Activated T-cell treated with anti-CD3 and anti-CD28 coated beads, Interleukin-2, amount 50 U/mL, for 1 hour (primary cell): ENCODE measurements around the gene TNNT2.

Experiments used
- DNase-seq: peaks from one replicate; pipeline ENCODE4 v3.0.0-alpha.2; 2020

TNNT2 gene

GRCh38 chr1:201401700-201402099 is 24.2 kb upstream of the TNNT2 start:
- no peak for DNase-seq

DNA sequence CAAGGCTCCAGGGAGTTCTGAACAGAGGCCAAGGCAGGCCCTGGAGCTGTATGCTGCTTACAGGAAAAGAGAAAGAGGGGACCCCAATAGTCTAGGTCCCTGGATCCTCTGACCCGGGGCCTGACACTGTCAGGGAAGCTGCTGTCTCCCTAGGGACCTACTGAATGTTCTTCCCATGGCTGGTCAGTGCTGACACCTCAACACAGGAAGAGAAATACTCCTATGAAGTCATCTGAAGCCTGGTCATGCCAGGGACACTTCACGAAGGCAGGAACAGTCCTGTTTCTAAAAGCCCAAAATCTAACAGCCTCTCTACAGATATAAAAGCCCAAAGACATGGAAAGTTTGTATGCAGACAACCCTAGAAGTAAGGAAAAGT is 23.4 kb upstream of the TNNT2 start:
- no peak for DNase-seq

DNA sequence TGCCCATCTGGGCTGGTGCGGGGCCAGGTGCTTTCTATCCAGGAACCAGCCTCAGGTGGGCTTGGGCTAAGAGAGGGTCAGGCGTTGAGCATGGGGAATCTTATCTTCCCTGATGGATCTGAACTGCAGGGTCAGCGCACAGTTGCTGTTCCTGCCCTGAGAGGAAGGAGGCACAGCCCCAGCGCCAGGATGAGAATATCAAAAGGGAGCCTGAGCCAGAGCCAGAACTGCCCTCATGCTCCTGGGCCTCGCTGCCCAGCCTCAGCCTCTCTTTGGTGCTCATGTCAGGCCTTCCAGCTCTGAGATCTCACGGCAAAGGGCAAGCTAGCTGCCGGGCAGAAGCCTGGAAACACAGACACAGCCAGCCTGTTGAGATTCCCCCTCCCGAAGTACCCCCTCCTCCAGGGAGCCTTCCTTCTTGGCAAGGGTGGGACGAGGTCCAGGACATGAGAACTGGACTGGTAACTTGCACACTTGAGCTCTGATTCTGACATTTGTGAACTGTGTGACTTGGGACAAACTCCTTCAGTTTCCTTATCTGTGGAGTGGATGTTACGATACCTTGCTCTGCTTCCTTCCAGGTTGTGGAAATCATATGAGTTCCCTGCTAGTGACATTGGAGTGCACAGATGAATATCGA is 22.9 kb upstream of the TNNT2 start:
- DNase-seq = no peak

DNA sequence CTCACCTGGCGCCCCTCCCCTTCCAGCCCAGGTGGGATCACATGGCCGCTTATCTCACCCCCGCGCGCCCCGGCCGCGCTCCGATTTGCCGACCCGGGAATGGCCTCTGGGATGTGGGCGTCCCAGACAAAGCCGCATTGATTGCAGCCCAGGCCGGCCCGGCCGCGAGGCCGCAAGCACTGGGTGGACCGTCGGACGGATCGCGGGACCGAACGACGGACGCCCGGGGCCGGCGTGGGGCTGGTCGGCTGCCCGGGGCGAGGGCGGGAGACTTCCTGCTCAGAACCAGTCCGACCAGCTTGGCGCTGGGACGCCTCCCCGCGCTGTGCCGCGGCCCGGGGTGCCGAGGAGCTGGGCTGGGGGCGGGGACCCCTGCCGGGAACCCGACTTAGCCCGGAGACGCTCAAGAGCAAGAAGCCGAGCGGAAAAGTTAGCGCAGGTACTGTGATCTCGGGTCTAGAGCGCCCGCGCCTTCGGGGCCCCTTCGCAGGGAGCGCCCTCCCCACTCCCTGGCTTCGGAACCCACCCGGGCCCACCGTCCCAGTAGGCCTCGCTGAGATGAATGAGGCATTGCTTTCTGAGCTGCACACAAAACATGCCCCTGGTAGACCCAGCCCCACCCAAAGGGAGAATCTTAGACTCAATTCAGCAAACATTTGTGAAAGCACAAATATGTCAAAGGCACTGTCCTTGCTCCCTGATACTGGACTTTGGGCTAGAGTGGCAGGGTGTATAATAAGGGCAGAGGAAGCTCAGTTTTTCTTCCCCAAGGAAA is 22.1 kb upstream of the TNNT2 start:
- no peak for DNase-seq

- no peak for DNase-seq
These were observed 21.5 kb upstream of the TNNT2 start, which contains the start of gene LAD1 for GRCh38 chr1:201399018-201399351. LAD1 (minus strand) TSS chr1:201399324; CDS start chr1:201399306, 18 bp downstream.

- no peak for DNase-seq
These were observed 20.2 kb upstream of the TNNT2 start for GRCh38 chr1:201397675-201398074.

- no peak for DNase-seq
These were observed 19.5 kb upstream of the TNNT2 start for GRCh38 chr1:201396861-201397464.

DNA sequence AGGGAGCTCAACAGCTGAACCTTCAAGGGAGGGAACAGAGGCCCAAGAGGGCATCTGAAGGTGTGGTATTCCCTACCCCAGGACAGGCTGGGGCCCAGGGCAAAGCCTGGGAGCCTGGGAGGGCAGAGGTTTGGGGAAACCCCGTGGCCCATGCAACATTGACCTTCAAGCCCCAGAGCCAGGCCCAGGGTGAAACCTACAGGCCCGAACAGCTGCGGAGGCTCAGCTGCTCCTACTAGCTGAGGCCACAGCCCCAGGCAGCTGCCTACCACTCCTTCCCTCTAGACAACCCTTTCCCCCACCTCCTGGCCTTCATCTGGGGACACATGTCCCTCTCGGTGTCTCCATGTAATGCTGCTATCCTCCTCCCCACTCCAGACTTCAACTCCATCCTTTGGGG is 18.5 kb upstream of the TNNT2 start:
- DNase-seq = no peak

DNA sequence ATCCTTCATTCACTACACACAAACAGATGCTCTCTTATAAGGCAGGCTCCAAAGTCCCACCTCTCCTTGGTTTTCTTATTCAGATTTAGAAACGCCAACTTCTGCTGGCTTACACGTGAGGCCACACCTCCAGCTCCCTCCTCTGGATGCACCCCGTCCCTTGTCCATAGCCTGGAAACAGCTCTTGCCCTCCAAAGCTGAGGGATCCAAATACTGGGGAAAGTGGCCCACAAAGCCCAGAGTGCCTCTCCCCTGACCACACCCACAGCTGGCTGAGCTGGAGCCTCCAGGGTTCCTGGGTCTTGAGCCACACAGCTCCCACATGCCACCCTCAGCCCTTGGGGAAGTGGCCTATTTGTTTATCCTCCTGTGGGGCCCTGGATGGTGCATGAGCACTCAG is 17.1 kb upstream of the TNNT2 start:
- no peak for DNase-seq

GRCh38 chr1:201393076-201393475 is 15.6 kb upstream of the TNNT2 start:
- no peak for DNase-seq

DNA sequence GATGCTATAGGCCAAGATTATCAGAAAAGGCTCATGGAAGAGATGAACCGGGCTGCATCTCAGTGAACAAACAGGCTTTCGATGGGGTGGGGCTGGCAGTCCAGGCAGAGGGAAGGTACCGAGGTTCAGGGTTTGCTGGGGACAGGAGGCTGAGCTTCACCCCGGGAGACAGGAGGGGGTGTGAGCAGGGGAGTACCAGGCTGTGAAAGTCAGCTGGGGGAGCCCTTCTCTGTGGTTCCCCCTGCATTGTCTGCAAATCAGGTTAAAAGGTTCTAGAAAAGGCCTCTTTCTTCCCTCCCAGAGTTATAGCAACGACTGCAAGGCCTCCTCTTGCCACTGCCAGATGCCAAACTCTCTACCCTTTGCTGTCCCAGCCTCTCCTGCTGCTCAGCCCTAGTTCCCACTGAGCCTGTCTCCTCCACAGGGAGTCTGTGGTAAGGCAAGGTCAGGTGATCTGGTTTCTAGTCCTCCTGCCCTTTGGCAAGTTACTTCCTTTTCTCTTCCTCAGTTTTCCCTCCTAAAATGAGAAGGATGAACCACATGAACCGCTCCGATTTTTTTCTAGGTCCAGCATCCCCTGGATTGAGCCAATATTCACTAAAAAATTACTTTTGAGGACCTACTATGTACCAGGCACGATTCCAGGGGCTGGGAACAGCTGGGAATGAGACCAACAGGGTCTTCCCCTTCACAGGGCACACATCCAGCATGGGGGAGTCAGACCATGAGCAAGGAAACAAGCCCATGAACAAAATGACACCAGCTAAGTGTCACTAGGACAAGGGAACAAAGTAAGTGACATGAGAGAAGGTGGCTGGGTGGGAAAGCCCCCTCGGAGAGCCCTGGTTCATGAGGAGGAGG is 14.4 kb upstream of the TNNT2 start:
- DNase-seq = no peak

DNA sequence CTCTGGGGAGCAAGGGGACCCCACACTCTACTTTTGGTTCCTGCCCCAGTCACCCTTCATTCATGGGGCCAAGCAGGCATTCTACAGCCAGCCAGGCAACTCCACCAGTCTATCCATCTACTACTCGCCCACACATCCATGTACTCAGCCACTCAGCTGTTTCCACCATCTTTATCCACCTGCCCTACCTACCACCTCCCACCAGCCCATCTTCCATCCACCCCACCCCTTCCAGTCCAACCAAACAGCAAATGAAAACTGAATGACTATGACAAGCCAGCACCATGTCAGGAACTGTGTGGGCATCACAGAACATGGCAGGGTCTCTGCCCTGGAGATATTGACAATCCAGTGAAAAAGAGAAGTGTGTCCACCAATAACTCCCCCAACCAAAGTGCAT is 13.7 kb upstream of the TNNT2 start:
- no peak for DNase-seq

DNA sequence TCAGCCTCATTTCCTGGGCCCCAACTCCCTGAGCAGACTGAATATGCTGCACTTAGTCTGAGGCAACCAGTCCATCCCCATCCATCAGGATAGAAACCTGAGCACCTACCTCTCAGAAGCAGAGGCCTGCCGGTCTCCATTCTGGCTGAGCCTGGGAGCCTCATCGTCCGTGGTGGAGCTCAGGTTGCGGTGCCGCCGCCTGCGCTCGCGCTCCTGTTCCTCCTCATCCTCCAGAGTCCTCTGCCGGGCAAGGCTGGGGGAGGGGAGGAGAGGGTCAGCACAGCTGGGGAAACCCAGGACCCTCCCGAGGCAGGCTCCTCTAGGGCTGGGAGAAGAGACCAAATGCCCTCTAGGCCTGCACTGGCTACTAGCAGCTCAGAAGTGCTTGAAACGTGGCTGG is 11.6 kb upstream of the TNNT2 start:
- DNase-seq = no peak

DNA sequence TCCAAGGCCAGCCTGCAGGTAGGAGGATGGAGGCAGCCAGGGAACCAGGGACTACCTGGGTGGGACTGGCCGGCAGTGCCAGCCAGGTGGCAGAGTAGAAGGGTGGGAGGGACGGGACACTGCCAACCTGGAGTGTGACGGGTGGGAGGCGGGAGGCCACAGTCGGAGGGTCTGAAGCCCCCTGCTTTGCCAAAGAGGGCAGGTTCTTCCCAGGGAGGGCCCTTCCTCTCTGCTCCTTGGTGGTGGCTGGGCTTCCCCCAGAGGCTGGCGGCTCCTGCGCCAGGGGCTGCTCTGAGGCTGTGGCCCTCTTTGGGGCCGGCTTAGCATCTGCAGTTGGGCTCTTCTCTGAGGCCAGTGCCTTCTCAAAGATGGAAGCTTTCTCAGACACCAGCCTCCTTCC is 8.7 kb upstream of the TNNT2 start:
- no peak for DNase-seq

DNA sequence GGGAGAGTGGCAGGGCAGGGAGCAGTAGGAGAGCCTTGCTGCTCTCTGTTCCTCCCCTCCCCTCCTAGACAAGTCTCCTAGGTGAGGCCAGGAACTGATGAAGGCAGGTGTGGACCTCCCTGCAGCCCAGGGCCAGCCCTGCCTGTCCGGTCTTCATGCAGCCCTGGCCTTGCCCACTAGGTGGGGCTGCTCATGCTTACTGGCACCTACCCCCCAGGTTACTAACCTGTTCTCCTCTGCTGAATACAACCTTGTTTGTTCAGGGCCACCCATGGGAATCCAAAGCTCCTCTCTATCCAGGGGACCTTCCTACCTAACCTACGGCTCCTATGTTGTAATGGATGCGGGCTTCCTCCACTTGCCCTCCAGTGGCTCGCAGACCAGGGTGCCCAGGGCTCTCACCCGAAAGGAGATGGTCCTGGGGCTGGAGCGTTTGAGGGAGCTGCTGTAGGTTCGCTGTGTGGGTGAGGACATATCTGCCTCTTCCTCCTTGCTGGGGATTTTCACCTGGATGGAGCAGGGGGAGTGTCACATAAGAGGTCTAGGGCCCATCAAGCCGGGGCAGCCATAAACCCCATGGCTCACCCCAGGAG is 7.9 kb upstream of the TNNT2 start:
- DNase-seq = peak; percentile 38

DNA sequence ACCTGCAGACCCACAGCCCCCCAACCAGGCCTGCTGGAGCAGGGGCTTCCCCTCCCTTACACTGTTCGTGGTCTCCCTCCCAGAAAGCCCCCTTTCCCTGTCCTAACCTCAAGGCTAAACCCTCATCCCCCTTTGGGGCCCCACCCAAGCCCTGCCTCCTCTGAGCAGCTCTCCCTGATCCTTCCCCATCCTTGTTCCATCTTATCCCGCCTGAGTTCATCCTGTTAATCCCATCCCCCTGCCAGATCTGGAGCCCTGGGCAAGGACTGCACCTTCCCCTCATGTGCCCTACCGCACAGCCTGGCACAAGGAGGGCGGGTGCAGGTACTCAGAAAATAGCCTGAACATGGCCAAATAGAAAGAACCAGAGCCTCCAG is 6.9 kb upstream of the TNNT2 start:
- DNase-seq = no peak

- no peak for DNase-seq
These were observed 6.3 kb upstream of the TNNT2 start for GRCh38 chr1:201383647-201384405.

- no peak for DNase-seq
These were observed 3.6 kb upstream of the TNNT2 start for GRCh38 chr1:201381130-201381529.

- DNase-seq = no peak
These were observed 2.3 kb upstream of the TNNT2 start for GRCh38 chr1:201379733-201380242.

- DNase-seq = no peak
These were observed 1.3 kb upstream of the TNNT2 start for GRCh38 chr1:201378804-201379203.

GRCh38 chr1:201376464-201377374 is 761 bp downstream of the TNNT2 start:
- DNase-seq = no peak
